ENCODE measurements around the gene VAX1.

VAX1 gene

DNA sequence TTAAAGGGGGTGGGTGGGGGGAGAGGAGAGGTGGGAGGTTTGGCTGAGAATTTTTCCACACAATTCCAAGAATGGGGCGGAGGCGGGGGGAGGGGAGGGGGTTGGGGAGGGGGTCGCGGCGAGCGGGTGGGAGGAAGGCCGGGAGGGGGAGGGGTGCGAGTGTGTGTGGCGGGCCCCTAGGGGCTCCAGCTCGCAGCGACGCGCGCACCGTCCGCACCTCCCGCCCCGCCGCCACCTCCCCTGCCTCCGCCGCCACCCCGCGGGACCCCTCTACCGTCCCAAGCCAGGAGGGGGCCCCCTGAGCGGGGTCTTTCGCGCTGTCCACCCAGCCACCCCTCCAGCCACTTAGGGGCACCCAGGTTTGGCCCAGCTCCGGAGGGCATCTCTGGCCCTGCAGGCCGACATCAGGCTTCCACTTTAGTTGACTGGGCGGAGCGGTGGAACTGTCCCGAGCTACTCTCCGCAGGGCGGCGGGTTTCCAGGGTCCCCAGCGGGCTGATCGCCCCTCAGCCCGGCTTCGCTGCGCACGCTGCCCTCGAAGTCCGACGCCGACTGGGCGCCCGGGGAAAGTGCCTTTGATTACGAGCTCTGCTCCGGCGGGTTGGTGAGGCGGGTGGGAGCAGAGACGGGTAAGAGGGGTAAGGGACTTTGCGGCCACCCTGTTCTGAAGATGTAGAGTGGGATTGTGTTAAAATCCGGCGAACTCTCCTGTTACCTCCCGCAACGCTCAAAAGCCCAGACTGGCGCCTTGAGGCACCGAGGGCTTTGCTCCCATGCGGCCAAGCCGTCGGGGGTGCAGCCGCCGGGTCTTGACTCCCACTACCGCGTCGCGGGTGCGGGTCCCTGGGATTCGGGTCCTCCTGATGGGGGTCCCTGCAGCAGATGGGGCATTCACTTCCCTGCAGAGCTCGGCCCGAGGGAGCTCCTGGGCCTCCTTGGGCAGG lies 1.8 kb upstream of the VAX1 start:
- TF ChIP-seq SNAI2 (CRISPR knock-in tag; IDR thresholded peaks at IDR 0.05) (no peak), CSDC2 (CRISPR knock-in tag; IDR thresholded peaks at IDR 0.05) (no peak), GLIS3 (CRISPR knock-in tag; IDR thresholded peaks at IDR 0.05) (no peak), ZC3H10 (CRISPR knock-in tag; IDR thresholded peaks at IDR 0.05) (no peak), OSR1 (CRISPR knock-in tag; IDR thresholded peaks at IDR 0.05) (no peak), ZNF8 (CRISPR knock-in tag; IDR thresholded peaks at IDR 0.05) (no peak), TCF4 (CRISPR knock-in tag; IDR thresholded peaks at IDR 0.05; ENCODE audit: borderline replicate concordance) (no peak), TOX (CRISPR knock-in tag; IDR thresholded peaks at IDR 0.05; ENCODE audit: borderline replicate concordance) (no peak), ZFP3 (CRISPR knock-in tag; IDR thresholded peaks at IDR 0.05) (no peak), ESRRG (CRISPR knock-in tag; IDR thresholded peaks at IDR 0.05) (no peak), BACH2 (CRISPR knock-in tag; IDR thresholded peaks at IDR 0.05; ENCODE audit: borderline replicate concordance) (no peak), RARB (CRISPR knock-in tag; IDR thresholded peaks at IDR 0.05) (no peak), ISL1 (CRISPR knock-in tag; IDR thresholded peaks at IDR 0.05) (no peak)
- TF ChIP-seq, protein P1, sequence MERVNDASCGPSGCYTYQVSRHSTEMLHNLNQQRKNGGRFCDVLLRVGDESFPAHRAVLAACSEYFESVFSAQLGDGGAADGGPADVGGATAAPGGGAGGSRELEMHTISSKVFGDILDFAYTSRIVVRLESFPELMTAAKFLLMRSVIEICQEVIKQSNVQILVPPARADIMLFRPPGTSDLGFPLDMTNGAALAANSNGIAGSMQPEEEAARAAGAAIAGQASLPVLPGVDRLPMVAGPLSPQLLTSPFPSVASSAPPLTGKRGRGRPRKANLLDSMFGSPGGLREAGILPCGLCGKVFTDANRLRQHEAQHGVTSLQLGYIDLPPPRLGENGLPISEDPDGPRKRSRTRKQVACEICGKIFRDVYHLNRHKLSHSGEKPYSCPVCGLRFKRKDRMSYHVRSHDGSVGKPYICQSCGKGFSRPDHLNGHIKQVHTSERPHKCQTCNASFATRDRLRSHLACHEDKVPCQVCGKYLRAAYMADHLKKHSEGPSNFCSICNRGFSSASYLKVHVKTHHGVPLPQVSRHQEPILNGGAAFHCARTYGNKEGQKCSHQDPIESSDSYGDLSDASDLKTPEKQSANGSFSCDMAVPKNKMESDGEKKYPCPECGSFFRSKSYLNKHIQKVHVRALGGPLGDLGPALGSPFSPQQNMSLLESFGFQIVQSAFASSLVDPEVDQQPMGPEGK (CRISPR knock-in tag; IDR thresholded peaks at IDR 0.05; ENCODE audit: borderline replicate concordance): no peak
- no peak; the same call in 2 of the 3 replicates for ATAC-seq

DNA sequence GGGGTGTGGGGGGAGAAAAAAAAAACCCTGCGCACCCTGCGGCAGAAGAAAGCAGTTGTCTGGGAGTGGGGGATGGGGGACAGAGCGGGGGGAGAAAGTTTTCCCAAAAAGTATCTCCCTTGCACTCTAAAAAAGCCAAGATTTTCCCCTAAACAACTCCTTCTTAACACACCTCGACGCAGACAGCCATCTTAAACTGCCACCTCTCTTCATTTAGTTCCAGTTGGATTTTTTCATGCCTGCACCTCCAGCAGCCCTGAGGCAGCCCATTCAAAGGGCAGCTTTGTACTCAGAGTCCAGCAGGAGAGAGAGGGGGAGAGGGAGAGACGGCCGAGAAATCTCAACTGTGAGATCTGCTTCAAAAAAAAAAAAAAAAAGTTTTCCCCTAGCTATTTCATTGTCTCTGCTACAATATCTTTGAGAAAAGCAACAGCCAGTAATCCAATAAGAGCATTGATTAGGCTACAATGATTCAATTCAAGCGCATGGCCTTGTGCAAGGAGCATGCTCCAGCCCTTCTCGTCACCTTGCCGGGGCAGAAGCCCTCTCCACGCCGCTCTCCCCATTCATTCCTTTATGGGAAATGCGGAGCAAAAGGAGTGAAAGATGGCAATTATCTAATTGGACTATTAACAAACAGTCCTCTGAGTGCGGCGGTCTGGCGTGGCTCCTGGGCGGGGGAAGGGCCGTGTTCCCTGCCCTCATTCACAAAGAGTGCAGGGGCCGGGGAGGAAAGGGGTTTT lies 939 bp upstream of the VAX1 start:
- no peak for ATAC-seq
- TF ChIP-seq PPARA (CRISPR knock-in tag; IDR thresholded peaks at IDR 0.05; ENCODE audit: borderline replicate concordance) (no peak), GLIS3 (CRISPR knock-in tag; IDR thresholded peaks at IDR 0.05) (no peak), ESRRG (CRISPR knock-in tag; IDR thresholded peaks at IDR 0.05) (no peak), TCF4 (CRISPR knock-in tag; IDR thresholded peaks at IDR 0.05; ENCODE audit: borderline replicate concordance) (no peak), RARB (CRISPR knock-in tag; IDR thresholded peaks at IDR 0.05) (no peak), TOX (CRISPR knock-in tag; IDR thresholded peaks at IDR 0.05; ENCODE audit: borderline replicate concordance) (no peak), OSR1 (CRISPR knock-in tag; IDR thresholded peaks at IDR 0.05) (no peak), ARNTL (CRISPR knock-in tag; IDR thresholded peaks at IDR 0.05; ENCODE audit: borderline replicate concordance, low read depth) (no peak), ZC3H10 (CRISPR knock-in tag; IDR thresholded peaks at IDR 0.05) (no peak), SNAI2 (CRISPR knock-in tag; IDR thresholded peaks at IDR 0.05) (no peak), ISL1 (CRISPR knock-in tag; IDR thresholded peaks at IDR 0.05) (no peak)
- TF ChIP-seq, protein P2, sequence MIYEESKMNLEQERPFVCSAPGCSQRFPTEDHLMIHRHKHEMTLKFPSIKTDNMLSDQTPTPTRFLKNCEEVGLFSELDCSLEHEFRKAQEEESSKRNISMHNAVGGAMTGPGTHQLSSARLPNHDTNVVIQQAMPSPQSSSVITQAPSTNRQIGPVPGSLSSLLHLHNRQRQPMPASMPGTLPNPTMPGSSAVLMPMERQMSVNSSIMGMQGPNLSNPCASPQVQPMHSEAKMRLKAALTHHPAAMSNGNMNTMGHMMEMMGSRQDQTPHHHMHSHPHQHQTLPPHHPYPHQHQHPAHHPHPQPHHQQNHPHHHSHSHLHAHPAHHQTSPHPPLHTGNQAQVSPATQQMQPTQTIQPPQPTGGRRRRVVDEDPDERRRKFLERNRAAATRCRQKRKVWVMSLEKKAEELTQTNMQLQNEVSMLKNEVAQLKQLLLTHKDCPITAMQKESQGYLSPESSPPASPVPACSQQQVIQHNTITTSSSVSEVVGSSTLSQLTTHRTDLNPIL (CRISPR knock-in tag; IDR thresholded peaks at IDR 0.05; ENCODE audit: low read depth): no peak
- TF ChIP-seq, protein P1 (CRISPR knock-in tag; IDR thresholded peaks at IDR 0.05; ENCODE audit: borderline replicate concordance): no peak
- TF ChIP-seq, protein P3, sequence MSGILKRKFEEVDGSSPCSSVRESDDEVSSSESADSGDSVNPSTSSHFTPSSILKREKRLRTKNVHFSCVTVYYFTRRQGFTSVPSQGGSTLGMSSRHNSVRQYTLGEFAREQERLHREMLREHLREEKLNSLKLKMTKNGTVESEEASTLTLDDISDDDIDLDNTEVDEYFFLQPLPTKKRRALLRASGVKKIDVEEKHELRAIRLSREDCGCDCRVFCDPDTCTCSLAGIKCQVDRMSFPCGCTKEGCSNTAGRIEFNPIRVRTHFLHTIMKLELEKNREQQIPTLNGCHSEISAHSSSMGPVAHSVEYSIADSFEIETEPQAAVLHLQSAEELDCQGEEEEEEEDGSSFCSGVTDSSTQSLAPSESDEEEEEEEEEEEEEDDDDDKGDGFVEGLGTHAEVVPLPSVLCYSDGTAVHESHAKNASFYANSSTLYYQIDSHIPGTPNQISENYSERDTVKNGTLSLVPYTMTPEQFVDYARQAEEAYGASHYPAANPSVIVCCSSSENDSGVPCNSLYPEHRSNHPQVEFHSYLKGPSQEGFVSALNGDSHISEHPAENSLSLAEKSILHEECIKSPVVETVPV (CRISPR knock-in tag; IDR thresholded peaks at IDR 0.05): no peak

DNA sequence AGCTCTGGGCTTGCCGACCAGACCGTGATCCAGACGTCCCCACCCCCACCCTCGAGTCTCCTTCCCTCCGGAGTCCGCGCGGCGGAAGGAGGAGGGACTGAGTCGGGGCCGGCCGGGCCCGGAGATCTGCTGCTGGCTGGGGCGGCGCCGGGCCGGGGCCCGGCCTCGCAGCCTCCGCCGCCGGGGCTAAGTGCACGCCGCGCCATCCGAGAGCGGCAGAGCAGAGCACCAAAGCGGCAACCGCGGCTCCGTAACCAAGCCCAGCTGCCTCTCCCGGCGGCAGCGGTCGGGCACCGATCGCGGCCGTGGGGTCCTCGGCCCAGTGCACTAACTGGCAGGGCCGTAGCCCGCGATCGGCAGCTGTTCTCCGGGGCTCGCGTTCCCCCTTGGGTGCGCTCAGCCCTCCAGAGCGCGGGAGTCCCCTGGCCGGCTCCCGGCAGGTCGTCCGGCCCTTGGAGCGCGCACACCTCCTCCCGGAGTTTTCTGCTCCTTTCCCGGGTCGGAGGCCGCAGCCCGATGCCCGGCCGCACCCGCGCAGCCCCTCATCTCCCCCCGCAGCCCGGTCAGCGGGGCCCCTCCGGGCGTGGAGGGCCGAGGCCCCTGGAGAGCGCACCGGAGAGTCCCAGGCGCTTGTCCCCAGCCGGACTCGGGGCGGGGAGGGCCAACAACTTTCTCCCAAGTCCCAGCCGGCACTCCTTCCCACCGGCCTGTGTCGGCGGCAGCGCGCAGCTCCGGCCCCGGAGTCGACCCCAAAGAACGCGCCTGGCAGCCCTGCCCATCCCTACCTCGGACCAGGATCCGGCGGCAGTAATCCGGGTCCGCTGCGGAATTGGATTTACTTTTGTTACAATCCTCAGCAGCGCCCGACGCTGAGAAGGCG lies 799 bp downstream of the VAX1 start:
- TF ChIP-seq PPARA (CRISPR knock-in tag; IDR thresholded peaks at IDR 0.05; ENCODE audit: borderline replicate concordance) (no peak), ZNF70 (CRISPR knock-in tag; IDR thresholded peaks at IDR 0.05) (no peak), ZFP30 (CRISPR knock-in tag; IDR thresholded peaks at IDR 0.05) (no peak)
- peak; percentile 62 for ATAC-seq
